Measurements from ENCODE around the gene PRDX6. TPM values are rescaled to one million over a fixed set of nuclear protein-coding genes. Genes with fewer than 3 reads are reported as not detected.

The PRDX6 gene
- total RNA-seq, 1 experiment from 2014 or later: 533 TPM

DNA sequence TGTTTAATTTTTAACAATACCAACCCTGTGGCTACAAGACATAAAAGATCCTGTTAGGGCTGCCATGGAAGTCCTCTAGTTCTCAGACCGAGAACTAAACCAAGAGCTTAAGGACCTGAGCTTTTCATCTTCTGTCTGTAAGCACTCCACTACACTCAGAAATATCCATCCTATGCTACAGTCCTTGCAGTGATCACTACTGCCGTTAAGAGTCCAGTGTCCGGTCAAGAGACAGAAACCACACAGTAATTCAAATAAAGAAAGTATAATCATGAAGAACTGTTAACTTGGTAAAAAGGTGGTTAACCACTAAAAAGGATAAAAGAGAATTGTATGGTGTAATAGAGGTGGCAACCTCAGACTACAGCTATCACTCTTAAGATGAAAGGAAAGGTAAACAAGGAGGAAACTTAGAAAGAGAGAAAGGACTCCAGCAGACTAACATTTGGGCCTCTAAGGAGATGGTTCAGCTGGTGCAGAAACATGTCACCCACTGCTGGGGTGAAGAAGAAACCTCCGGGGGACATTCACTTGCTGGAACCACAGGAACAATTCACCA is 22.1 kb upstream of the PRDX6 start:
- H3K27ac Mint-ChIP-seq: peak overlapping the region in 1 of 3 experiments; percentile 62; a peak in 1 of 7 replicates
- no peak overlapping the region for H3K4ac ChIP-seq (ENCODE audit: low read depth, low read length)
- H3K9ac ChIP-seq (ENCODE audit: extremely low read depth, insufficient read length, low read length): no peak overlapping the region
- H4K20me1 ChIP-seq (ENCODE audit: control insufficient read depth, insufficient read depth, insufficient read length): no peaks in the 10 kb centered on the region
- no peak overlapping the region for H3K27ac ChIP-seq (ENCODE audit: insufficient read length, low read depth, low read length)
- H3T11ph ChIP-seq (ENCODE audit: low read length): no peak overlapping the region
- H2AK5ac ChIP-seq (ENCODE audit: insufficient read length, low read length): no peak overlapping the region
- peaks cover 8 to 19% (median 12%) of the 10 kb centered on the region in 3 experiments for H3K36me3 Mint-ChIP-seq (ENCODE audit: insufficient read depth in 1 of 3, low read depth in 3 of 3)
- WGBS (ENCODE audit: extremely low coverage, insufficient read length, low lambda C conversion rate): no CpG with 5 or more reads among the region's 4 CpGs
- no peak for DNase-seq
- H2BK5ac ChIP-seq (ENCODE audit: insufficient read length, low read length): no peak overlapping the region
- no peak overlapping the region for H2AFZ ChIP-seq (ENCODE audit: low read length)
- H4K8ac ChIP-seq (replicated peaks; ENCODE audit: insufficient read length, low read depth, low read length): no peak overlapping the region
- no peak overlapping the region for H2BK12ac ChIP-seq (ENCODE audit: insufficient read length, low read depth, low read length)
- no peaks in the 10 kb centered on the region for H3K9me3 ChIP-seq (ENCODE audit: control insufficient read depth, low read depth, low read length)
- H2BK120ac ChIP-seq (ENCODE audit: low read depth, low read length, poor library complexity, severe bottlenecking): no peak overlapping the region
- no peak overlapping the region for H2BK20ac ChIP-seq (ENCODE audit: low read depth, low read length, poor library complexity, severe bottlenecking)
- H3K9me3 Mint-ChIP-seq: peaks cover 0 to 3% of the 10 kb centered on the region in 2 experiments; a peak in 2 of 5 replicates
- no peak overlapping the region for H3K4me2 ChIP-seq (ENCODE audit: insufficient read depth, insufficient read length, low read length)
- H3K56ac ChIP-seq (ENCODE audit: insufficient read length, low read depth, low read length): no peak overlapping the region
- H3K14ac ChIP-seq (ENCODE audit: insufficient read depth, low read length): no peak overlapping the region
- H4K5ac ChIP-seq (ENCODE audit: insufficient read length, low read depth, low read length): no peak overlapping the region
- H3K4me1 ChIP-seq (ENCODE audit: insufficient read depth, low read length): no peaks in the 10 kb centered on the region; the same call in 1 of the 2 replicates
- no peak overlapping the region for H3K23ac ChIP-seq (ENCODE audit: insufficient read length, low read depth, low read length)
- H3K27me3 ChIP-seq (ENCODE audit: insufficient read depth, low read length): no peaks in the 10 kb centered on the region
- H3K79me2 ChIP-seq (ENCODE audit: insufficient read depth, low read length): no peaks in the 10 kb centered on the region
- TF ChIP-seq CTCF (conservative IDR thresholded peaks at IDR 0.05): no peak
- peaks cover 5 to 37% of the 10 kb centered on the region in 2 experiments; a peak in 2 of 4 replicates for H3K4me1 Mint-ChIP-seq
- no peaks in the 10 kb centered on the region for H3K79me1 ChIP-seq (ENCODE audit: insufficient read depth, low read depth, low read length, poor library complexity, severe bottlenecking)
- no peak overlapping the region for H4K91ac ChIP-seq (ENCODE audit: insufficient read length, low read depth, low read length)
- no peaks in the 10 kb centered on the region for H3K23me2 ChIP-seq (ENCODE audit: insufficient read length, low read depth, low read length, poor library complexity, severe bottlenecking)
- no peak overlapping the region for H3K18ac ChIP-seq (ENCODE audit: insufficient read length, low read depth, low read length)
- no peak overlapping the region for H3K4me3 Mint-ChIP-seq
- H3K27me3 Mint-ChIP-seq (ENCODE audit: low read depth): no peaks in the 10 kb centered on the region
- no peak overlapping the region for H2BK15ac ChIP-seq (ENCODE audit: low read depth, low read length)
